ENCODE data around the gene FCHO1.
"Not testable (repeated sequence)": the region's sequence is repeated elsewhere in the genome, so short reads cannot be mapped to it uniquely, and the experiment has no call there.

GRCh38 chr19:17798599-17798998 is 47.3 kb downstream of the FCHO1 start:
- TF ChIP-seq, protein P1, sequence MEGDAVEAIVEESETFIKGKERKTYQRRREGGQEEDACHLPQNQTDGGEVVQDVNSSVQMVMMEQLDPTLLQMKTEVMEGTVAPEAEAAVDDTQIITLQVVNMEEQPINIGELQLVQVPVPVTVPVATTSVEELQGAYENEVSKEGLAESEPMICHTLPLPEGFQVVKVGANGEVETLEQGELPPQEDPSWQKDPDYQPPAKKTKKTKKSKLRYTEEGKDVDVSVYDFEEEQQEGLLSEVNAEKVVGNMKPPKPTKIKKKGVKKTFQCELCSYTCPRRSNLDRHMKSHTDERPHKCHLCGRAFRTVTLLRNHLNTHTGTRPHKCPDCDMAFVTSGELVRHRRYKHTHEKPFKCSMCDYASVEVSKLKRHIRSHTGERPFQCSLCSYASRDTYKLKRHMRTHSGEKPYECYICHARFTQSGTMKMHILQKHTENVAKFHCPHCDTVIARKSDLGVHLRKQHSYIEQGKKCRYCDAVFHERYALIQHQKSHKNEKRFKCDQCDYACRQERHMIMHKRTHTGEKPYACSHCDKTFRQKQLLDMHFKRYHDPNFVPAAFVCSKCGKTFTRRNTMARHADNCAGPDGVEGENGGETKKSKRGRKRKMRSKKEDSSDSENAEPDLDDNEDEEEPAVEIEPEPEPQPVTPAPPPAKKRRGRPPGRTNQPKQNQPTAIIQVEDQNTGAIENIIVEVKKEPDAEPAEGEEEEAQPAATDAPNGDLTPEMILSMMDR (IDR thresholded peaks at IDR 0.05), result not testable (repeated sequence)
- not testable (repeated sequence) for TF ChIP-seq EZH2 (IDR thresholded peaks at IDR 0.05; ENCODE audit: borderline replicate concordance, insufficient read depth, low read depth, low read length, poor library complexity, severe bottlenecking)

Measured in B cell (primary cell).